ENCODE measurements around the gene FAM20A. TPM values are rescaled to one million over a fixed set of nuclear protein-coding genes. Genes with fewer than 3 reads are reported as not detected.

Gene FAM20A
- total RNA-seq, 1 donor from 2014 or later = not detected

GRCh38 chr17:68514831-68515635 lies 86.1 kb downstream of the FAM20A start:
- no peak for TF ChIP-seq CTCF (IDR thresholded peaks at IDR 0.05)
- intact Hi-C loops (cut with micrococcal nuclease) = loop anchor here (5.0 to 10.0 kb wide), 3 partner anchors 268 to 1270 kb away; partner anchors contain the start of genes AMZ2 and HELZ
- H3K27me3 Mint-ChIP-seq = no peaks in the 10 kb centered on the region
- no peak for ATAC-seq (ENCODE audit: low read depth)
- DNase-seq = no peak
- H3K36me3 Mint-ChIP-seq (ENCODE audit: low read depth) = peaks cover 64% of the 10 kb centered on the region
- ChIA-PET CTCF (no interaction called here), POLR2A (interaction anchor here (1.1 kb wide), 1 partner anchor 16 kb away, joined by 6 read pairs; no protein-coding TSS in a partner anchor)
- H3K4me1 Mint-ChIP-seq = peaks cover 47% of the 10 kb centered on the region
- H3K27ac Mint-ChIP-seq = peak overlapping the region; percentile 46
- H3K4me3 Mint-ChIP-seq = peak overlapping the region; percentile 100
- no peaks in the 10 kb centered on the region for H3K9me3 Mint-ChIP-seq

DNA sequence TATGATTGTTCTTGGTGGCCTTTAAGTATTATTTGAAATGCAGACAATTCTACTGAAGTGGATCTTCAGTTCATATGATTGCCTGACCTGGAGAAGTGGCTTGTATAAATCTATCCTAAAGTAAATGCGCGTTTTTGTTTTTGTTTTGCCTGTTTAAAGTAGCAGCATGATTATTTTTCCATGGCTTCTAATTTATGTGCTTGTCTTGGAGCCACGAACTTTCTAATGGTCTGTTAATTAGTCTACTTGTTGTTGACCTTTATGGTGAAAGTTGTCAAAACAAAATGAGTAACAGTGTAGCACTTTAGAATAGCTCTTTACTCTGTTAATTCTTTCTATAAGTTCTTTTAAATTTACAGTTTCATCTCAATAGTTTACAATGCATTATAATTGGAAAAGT lies 87.2 kb downstream of the FAM20A start:
- Mint-ChIP-seq H3K36me3 (ENCODE audit: low read depth) (peaks cover 54% of the 10 kb centered on the region), H3K27me3 (no peaks in the 10 kb centered on the region), H3K4me1 (peaks cover 44% of the 10 kb centered on the region), H3K27ac (peak overlapping the region; percentile 98), H3K9me3 (no peaks in the 10 kb centered on the region), H3K4me3 (peak overlapping the region; percentile 100)
- ChIA-PET CTCF (no interaction called here), POLR2A (no interaction called here)
- no peak for TF ChIP-seq CTCF (IDR thresholded peaks at IDR 0.05)
- ATAC-seq (ENCODE audit: low read depth) (no peak), DNase-seq (no peak)
- intact Hi-C loops (cut with micrococcal nuclease) = loop anchor here (2.0 to 10.0 kb wide), 4 partner anchors 23 to 1269 kb away; partner anchors contain the start of genes AMZ2 and HELZ

DNA sequence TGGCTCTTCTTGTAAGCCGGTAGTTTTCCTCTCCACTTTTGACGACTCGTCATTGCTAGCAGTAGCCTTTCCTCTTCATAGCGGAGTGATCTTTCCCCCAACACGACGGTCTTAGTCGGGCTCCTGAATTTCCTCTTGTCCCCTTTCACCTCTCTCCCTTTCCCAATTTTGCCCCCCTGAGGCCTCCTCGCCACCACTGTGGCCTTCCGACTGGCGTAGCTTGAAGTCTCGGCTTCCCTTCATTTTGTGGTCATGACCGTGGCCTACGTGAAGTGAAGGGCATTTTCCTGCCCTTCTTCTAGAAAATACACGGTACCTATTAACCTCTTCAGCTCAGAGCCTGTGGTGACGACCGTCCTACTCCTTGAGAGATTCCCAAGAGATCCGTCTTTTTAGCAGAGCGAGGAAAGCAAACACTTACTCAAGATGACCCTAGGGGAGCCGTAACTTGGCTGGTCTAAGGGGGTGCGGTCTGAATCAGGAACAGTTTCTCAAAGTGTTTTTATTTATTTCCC lies 88.2 kb downstream of the FAM20A start:
- H3K27ac Mint-ChIP-seq = peak overlapping the region; percentile 98
- ATAC-seq (ENCODE audit: low read depth) (no peak), DNase-seq (no peak)
- ChIA-PET CTCF (interaction anchor here (1.0 kb wide), 2 partner anchors 15 to 45 kb away, joined by 4 read pairs; no protein-coding TSS in a partner anchor), POLR2A (interaction anchor here (0.6 to 3.2 kb wide), 11 partner anchors 14 to 795 kb away, joined by 3 to 102 read pairs (median 6); partner anchors contain the start of genes BPTF, NOL11, SLC16A6 and WIPI1)
- peaks cover 46% of the 10 kb centered on the region for H3K36me3 Mint-ChIP-seq (ENCODE audit: low read depth)
- no peaks in the 10 kb centered on the region for H3K27me3 Mint-ChIP-seq
- no peaks in the 10 kb centered on the region for H3K9me3 Mint-ChIP-seq
- peaks cover 39% of the 10 kb centered on the region for H3K4me1 Mint-ChIP-seq
- TF ChIP-seq CTCF (IDR thresholded peaks at IDR 0.05) = no peak
- peak overlapping the region; percentile 100 for H3K4me3 Mint-ChIP-seq
- intact Hi-C loops (cut with micrococcal nuclease) = loop anchor here (1.0 to 10.0 kb wide), 9 partner anchors 22 to 1268 kb away; partner anchors contain the start of genes ABCA5, AMZ2, HELZ and KPNA2

GRCh38 chr17:68512247-68512959 lies 88.8 kb downstream of the FAM20A start, which contains the start of gene PRKAR1A:
Gene PRKAR1A, plus strand, starts transcription at chr17:68512430. Its CDS starts 2,970 bp downstream, at chr17:68515400.
- H3K9me3 Mint-ChIP-seq = no peaks in the 10 kb centered on the region
- intact Hi-C loops (cut with micrococcal nuclease) = loop anchor here (1.0 to 10.0 kb wide), 9 partner anchors 22 to 1268 kb away; partner anchors contain the start of genes ABCA5, AMZ2, HELZ and KPNA2
- peak within 1 kb of the TSS; percentile 100 for H3K4me3 Mint-ChIP-seq
- ChIA-PET CTCF (interaction anchor here (1.0 to 1.7 kb wide), 3 partner anchors 14 to 44 kb away, joined by 4 to 7 read pairs (median 4); no protein-coding TSS in a partner anchor), POLR2A (interaction anchor here (0.6 to 3.2 kb wide), 14 partner anchors 13 to 795 kb away, joined by 3 to 102 read pairs (median 6); partner anchors contain the start of genes BPTF, NOL11, SLC16A6 and WIPI1)
- H3K4me1 Mint-ChIP-seq = peaks cover 39% of the 10 kb centered on the region
- ATAC-seq (ENCODE audit: low read depth) (peak; percentile 77), DNase-seq (peak; percentile 92)
- TF ChIP-seq CTCF (IDR thresholded peaks at IDR 0.05) = no peak
- H3K27me3 Mint-ChIP-seq = no peaks in the 10 kb centered on the region
- H3K36me3 Mint-ChIP-seq (ENCODE audit: low read depth) = peaks cover 40% of the 10 kb centered on the region
- peak within 1 kb of the TSS; percentile 100 for H3K27ac Mint-ChIP-seq

Measured in activated B cell treated with CpG ODN at 0.5 μM for 24 hours (primary cell).